ENCODE data around the gene SLC6A11.

SLC6A11 gene

DNA sequence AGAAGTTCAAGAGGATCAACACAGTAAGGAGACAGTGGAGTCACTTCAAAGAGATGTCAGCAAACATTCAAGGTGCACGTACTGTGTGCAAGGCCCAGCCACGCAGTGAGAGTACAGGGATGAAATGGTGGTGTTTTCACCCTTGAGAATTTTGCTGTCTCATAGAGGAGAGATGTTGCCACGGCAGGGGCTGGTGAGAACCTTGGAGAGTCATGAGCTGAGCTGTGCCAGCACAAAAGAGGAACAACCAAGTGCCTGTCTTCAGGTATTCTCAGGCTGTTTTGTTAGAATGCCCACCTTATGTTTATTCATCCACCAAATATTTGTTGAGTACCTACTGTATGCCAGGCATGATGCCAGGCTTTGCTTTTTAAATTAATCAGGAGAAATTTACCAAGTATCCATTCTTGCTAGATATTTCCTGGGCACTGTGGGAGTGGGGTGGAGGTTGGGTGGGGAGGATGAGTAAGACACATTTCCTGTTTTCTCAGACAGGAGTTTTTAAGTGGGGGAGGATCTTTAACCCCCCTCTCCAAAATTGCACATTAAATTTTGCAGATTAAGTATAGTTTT lies 72.6 kb downstream of the SLC6A11 start:
- no peak for DNase-seq (ENCODE audit: low spot score)

- DNase-seq (ENCODE audit: low spot score): no peak
These were observed 73.4 kb downstream of the SLC6A11 start for GRCh38 chr3:10889206-10889960.

GRCh38 chr3:10890665-10891064 lies 74.6 kb downstream of the SLC6A11 start:
- DNase-seq (ENCODE audit: low spot score): no peak

- DNase-seq (ENCODE audit: low spot score): no peak
These were observed 76.6 kb downstream of the SLC6A11 start for GRCh38 chr3:10892622-10893021.

GRCh38 chr3:10901296-10901945 lies 85.4 kb downstream of the SLC6A11 start:
- no peak for DNase-seq (ENCODE audit: low spot score)

GRCh38 chr3:10907262-10907661 lies 91.2 kb downstream of the SLC6A11 start:
- DNase-seq (ENCODE audit: low spot score): no peak

GRCh38 chr3:10910367-10910766 lies 94.3 kb downstream of the SLC6A11 start:
- no peak for DNase-seq (ENCODE audit: low spot score)

GRCh38 chr3:10911350-10912002 lies 95.4 kb downstream of the SLC6A11 start:
- no peak for DNase-seq (ENCODE audit: low spot score)

GRCh38 chr3:10912786-10913185 lies 96.8 kb downstream of the SLC6A11 start:
- DNase-seq (ENCODE audit: low spot score): no peak

GRCh38 chr3:10915376-10915775 lies 99.3 kb downstream of the SLC6A11 start:
- DNase-seq (ENCODE audit: low spot score): no peak

DNA sequence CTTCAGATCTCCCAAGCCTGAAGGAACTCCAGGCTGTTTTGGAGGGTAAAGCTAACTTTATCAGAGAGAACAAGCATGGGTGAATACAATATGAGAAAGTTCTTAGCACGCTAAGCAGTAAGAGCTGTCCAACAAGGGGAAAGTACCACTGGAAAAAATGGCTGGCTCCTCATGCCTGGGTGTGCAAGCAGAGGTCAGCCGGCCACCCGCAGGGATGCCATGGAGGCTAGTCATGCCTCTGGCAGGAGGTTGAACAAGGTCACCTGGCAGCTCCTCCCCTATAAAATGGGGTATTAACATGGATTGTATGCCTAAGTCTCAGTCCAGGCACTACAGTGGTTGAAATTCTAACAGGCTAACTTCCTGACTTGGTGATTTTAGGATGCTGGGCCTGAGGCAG lies 101.1 kb downstream of the SLC6A11 start:
- DNase-seq (ENCODE audit: low spot score): no peak

- no peak for DNase-seq (ENCODE audit: low spot score)
These were observed 102.0 kb downstream of the SLC6A11 start for GRCh38 chr3:10918011-10918410.

GRCh38 chr3:10919636-10920035 lies 103.6 kb downstream of the SLC6A11 start:
- no peak for DNase-seq (ENCODE audit: low spot score)

GRCh38 chr3:10925436-10926255 lies 109.6 kb downstream of the SLC6A11 start:
- DNase-seq (ENCODE audit: low spot score): no peak

- DNase-seq (ENCODE audit: low spot score): no peak
These were observed 110.3 kb downstream of the SLC6A11 start for GRCh38 chr3:10926256-10926810.

- peak; percentile 40 for DNase-seq (ENCODE audit: low spot score)
These were observed 110.9 kb downstream of the SLC6A11 start for GRCh38 chr3:10926811-10927521.

GRCh38 chr3:10927551-10927950 lies 111.5 kb downstream of the SLC6A11 start:
- DNase-seq (ENCODE audit: low spot score): no peak

DNA sequence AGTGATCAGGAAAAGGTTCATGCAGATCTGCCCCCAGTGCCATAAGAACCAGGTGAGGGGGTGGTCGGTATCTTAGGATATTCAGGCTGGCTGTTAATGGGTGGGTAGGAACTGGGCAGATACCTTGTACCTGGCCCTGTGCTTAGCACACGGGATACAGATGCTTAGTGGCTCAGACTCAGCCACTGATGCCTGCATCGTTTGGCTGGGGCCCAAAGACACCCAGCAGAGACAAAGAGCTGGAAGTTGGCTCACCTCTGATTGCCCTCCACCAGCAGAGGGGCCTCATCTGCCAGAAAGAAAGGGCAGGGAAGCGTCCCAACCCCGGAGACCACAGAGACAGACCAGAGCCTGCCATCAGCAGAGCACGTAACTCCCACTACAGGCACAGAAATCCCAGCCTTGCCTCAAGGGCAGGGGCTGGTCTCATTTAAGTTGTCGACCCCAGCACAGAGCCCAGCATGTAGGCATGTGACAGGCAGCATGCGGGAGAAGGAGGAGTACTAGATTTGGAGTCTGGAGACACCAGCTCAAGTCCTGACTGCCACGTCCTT lies 112.5 kb downstream of the SLC6A11 start:
- DNase-seq (ENCODE audit: low spot score): no peak

DNA sequence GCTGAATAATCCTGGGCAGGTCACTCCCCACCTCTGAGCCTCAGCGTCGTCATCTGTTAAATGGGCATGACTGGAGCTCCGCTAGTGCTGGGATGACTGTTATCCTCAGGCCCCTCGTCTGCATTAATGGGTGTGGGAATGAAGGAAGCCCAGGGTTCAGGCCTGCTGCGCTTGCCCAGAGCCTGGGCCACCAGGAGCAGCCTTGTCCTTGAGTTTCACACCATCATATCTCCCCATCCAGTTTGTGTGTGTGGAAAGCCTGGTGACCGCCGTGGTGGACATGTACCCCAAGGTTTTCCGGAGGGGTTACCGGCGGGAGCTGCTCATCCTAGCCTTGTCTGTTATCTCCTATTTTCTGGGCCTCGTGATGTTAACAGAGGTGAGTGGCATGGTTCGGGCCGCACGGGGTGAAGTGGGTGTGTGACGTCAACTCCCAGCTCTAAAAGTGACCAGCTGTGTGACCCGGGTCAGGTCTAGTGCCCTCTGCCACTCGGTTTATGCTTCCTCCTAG lies 113.0 kb downstream of the SLC6A11 start:
- no peak for DNase-seq (ENCODE audit: low spot score)

- DNase-seq (ENCODE audit: low spot score): no peak
These were observed 114.1 kb downstream of the SLC6A11 start for GRCh38 chr3:10929978-10930665.
